Endothelial cell (in vitro differentiated cells): ENCODE data around the gene ARHGAP26. TPM values are rescaled to one million over a fixed set of nuclear protein-coding genes. Genes with fewer than 3 reads are reported as not detected.

ENCODE experiments used
- DNase-seq: peaks from one replicate; pipeline ENCODE4 v3.0.0; 2021; ENCODE audit warnings: low spot score
- H3K27ac Mint-ChIP-seq: one replicate; pipeline ENCODE4 v1.8.0; 2021; ENCODE audit warnings: mixed read lengths, inconsistent platforms; ENCODE audit not compliant: unreplicated experiment
- H3K27me3 Mint-ChIP-seq: one replicate; pipeline ENCODE4 v1.8.0; 2021; ENCODE audit warnings: mild to moderate bottlenecking, moderate library complexity, mixed read lengths, inconsistent platforms; ENCODE audit not compliant: unreplicated experiment
- H3K36me3 Mint-ChIP-seq: one replicate; pipeline ENCODE4 v1.8.0; 2021; ENCODE audit warnings: mild to moderate bottlenecking, low read depth, mixed read lengths, inconsistent platforms; ENCODE audit not compliant: unreplicated experiment
- H3K4me1 Mint-ChIP-seq: one replicate; pipeline ENCODE4 v1.8.0; 2021; ENCODE audit warnings: mild to moderate bottlenecking, mixed read lengths, inconsistent platforms; ENCODE audit not compliant: unreplicated experiment
- H3K4me3 Mint-ChIP-seq: one replicate; pipeline ENCODE4 v1.8.0; 2021; ENCODE audit warnings: mild to moderate bottlenecking, mixed read lengths, inconsistent platforms; ENCODE audit not compliant: unreplicated experiment
- H3K9me3 Mint-ChIP-seq: one replicate; pipeline ENCODE4 v1.8.0; 2021; ENCODE audit warnings: mixed read lengths, inconsistent platforms; ENCODE audit not compliant: unreplicated experiment
- CTCF ChIP-seq: fragments of 200-600 bp; sonication (generic); IDR thresholded peaks from one replicate; pipeline ENCODE4 v1.5.0; 2021; ENCODE audit warnings: antibody characterized with exemption; ENCODE audit not compliant: unreplicated experiment
- total RNA-seq: library from RNA; stranded (reverse); fragmentation: NEBNext Ultra II Directional; extraction: Animal tissue kit (Norgen Biotek cat#: 25700); gene quantifications from one replicate; pipeline ENCODE4 v1.2.1, GENCODE V29; 2021; ENCODE audit not compliant: unreplicated experiment

Gene ARHGAP26
- total RNA-seq, 1 donor from 2014 or later = 81.5 TPM

- DNase-seq = no peak
- H3K27ac Mint-ChIP-seq = no peak overlapping the region
- H3K36me3 Mint-ChIP-seq = peaks cover 11% of the 10 kb centered on the region
- peaks cover 6% of the 10 kb centered on the region for H3K4me1 Mint-ChIP-seq
- H3K4me3 Mint-ChIP-seq = no peak overlapping the region
- no peaks in the 10 kb centered on the region for H3K9me3 Mint-ChIP-seq
- peaks cover 6% of the 10 kb centered on the region for H3K27me3 Mint-ChIP-seq
- TF ChIP-seq CTCF = no peak
Measured at GRCh38 chr5:143228597-143229293, 458.6 kb downstream of the ARHGAP26 start.

- TF ChIP-seq CTCF = no peak
- Mint-ChIP-seq H3K4me1 (no peaks in the 10 kb centered on the region), H3K9me3 (no peaks in the 10 kb centered on the region), H3K27ac (no peak overlapping the region), H3K4me3 (no peak overlapping the region), H3K27me3 (peaks cover 6% of the 10 kb centered on the region), H3K36me3 (peaks cover 4% of the 10 kb centered on the region)
- DNase-seq = no peak
Measured at GRCh38 chr5:143229426-143229895, 459.3 kb downstream of the ARHGAP26 start.

GRCh38 chr5:143229896-143230675 lies 459.9 kb downstream of the ARHGAP26 start:
- no peaks in the 10 kb centered on the region for H3K9me3 Mint-ChIP-seq
- no peak for DNase-seq
- H3K4me1 Mint-ChIP-seq = no peaks in the 10 kb centered on the region
- H3K36me3 Mint-ChIP-seq = no peaks in the 10 kb centered on the region
- no peak overlapping the region for H3K4me3 Mint-ChIP-seq
- TF ChIP-seq CTCF = no peak
- no peak overlapping the region for H3K27ac Mint-ChIP-seq
- H3K27me3 Mint-ChIP-seq = peaks cover 6% of the 10 kb centered on the region

GRCh38 chr5:143230676-143230996 lies 460.5 kb downstream of the ARHGAP26 start:
- Mint-ChIP-seq H3K4me3 (no peak overlapping the region), H3K4me1 (no peaks in the 10 kb centered on the region), H3K27me3 (peaks cover 6% of the 10 kb centered on the region), H3K36me3 (no peaks in the 10 kb centered on the region), H3K27ac (no peak overlapping the region), H3K9me3 (no peaks in the 10 kb centered on the region)
- no peak for DNase-seq
- TF ChIP-seq CTCF = no peak

GRCh38 chr5:143231416-143231815 lies 461.2 kb downstream of the ARHGAP26 start:
- Mint-ChIP-seq H3K4me3 (no peak overlapping the region), H3K9me3 (no peaks in the 10 kb centered on the region), H3K27me3 (peaks cover 6% of the 10 kb centered on the region), H3K4me1 (no peaks in the 10 kb centered on the region), H3K27ac (no peak overlapping the region), H3K36me3 (peaks cover 2% of the 10 kb centered on the region)
- no peak for DNase-seq
- no peak for TF ChIP-seq CTCF
